NCI-H1105 treated with DMSO at 0.1 percent for 48 hours (cell line): ENCODE results near the gene MCTP2.

Source experiments
- DNase-seq: peaks from one replicate; lab custom pipeline; 2025; lab: John Stamatoyannopoulos, UW

MCTP2 gene

GRCh38 chr15:94263341-94264273 is 32.2 kb downstream of the MCTP2 start:
- no peak for DNase-seq

- DNase-seq, result no peak
These were observed 33.6 kb downstream of the MCTP2 start for GRCh38 chr15:94265009-94265408.

DNA sequence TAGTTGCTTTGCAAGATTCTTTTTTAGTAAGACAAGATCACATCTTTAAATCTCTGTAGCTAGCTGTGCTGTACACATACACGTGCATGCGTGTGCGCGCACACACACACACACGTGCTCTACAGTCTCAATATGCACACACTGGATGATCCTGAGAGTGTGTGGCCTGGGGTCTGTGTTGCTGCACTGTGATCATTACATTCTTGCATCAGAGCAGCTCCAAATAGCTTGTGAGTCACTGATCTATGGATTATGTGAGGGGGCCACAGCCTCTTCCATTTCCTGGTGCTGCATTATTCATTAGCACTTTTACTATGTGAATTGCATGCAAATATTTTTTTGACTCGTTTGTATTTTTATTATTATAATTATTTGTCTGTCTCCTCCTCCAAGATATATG is 34.6 kb downstream of the MCTP2 start:
- DNase-seq, result no peak

DNA sequence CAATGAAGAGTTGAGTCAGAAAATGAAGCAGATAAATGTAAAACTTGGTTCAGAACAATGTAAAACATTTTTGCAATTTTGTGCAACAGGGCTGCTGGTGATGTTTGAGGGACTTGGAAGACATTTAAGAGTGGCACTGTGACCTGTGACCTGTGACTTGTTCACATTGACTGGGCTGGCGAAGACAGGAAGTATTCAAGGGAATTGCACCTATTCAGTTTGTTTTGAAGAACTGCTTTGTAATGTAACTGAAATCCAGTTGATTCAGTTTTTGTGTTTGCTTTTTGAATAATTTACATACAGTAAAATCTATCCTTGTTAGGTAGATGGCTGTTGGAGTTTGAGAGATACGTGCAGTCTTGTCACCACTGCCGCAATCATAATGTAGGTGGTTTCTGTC is 35.4 kb downstream of the MCTP2 start:
- no peak for DNase-seq

DNA sequence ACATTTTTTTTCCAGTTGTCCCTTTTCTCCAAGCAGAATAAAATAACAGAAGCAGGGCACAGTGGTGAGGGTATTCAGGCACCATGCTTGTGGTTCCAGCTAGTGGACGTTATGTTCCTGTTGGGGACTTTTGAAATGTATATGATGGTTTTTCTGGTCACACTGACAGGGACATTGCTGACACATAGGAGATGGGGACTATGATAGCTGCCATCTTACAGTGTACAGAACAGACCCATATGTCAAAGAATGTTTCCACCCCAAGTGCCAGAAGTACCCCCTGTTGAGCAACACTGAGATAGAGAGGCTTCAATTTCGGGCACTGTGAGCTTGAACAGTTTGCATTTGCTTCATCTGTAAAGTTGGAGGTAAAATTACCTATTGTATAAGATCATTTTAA is 38.6 kb downstream of the MCTP2 start:
- no peak for DNase-seq

DNA sequence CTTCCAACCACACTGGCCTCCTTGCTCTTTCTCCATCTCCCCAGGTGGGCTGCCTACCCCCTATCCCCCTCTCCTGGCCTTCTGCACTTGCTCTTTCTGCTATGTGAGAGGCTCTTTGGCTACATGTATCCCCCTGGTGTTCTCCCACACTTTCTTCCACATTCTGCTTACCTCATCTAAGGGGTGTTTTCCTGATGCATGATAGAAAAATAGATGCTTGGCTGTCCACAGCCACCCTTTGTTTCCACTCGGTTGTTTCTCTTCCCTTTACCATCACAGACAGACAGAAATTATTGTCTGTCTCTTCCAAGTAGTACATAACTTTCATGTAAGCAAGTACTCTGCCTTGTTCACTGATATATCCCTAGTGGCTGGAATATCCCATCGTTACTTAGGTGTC is 39.2 kb downstream of the MCTP2 start:
- DNase-seq, result no peak

GRCh38 chr15:94272251-94272898 is 41.0 kb downstream of the MCTP2 start:
- DNase-seq, result no peak

GRCh38 chr15:94273826-94274225 is 42.5 kb downstream of the MCTP2 start:
- DNase-seq, result no peak

DNA sequence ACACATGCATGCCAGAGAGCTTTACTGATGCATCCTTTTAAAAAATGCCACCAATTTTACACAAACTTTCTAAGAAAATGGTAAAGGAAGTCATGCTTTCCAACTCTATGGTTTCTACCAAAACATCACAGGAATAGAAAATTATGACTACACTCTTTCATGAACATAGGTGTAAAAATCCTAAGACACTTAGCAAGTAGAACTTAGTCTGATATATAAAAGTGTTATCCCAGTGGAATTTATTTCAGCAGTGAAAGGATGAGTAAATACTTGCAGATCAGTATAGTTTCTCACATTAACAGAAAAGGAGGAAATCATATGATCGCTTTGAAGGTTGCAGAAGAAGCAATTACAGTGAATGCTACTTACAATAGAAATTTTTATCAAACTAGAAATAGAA is 43.4 kb downstream of the MCTP2 start:
- DNase-seq, result no peak

DNA sequence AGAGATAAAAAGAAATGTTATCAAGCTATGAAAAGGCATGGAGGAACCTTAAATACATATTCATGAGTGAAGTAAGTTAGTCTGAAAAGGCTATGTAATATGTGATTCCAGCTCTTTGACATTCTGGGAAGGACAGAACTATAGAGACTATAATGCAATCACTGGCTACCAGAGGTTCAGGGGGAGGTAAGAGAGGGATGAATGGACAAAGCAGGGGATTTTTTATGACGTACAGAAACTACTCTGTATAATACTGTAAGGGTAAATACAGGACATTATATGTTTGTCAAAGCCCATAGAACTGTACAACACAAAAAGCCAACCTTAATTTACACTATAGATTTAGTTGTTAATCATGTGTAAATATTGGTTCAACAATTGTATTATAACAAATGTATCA is 46.1 kb downstream of the MCTP2 start:
- DNase-seq, result no peak

GRCh38 chr15:94279736-94280135 is 48.4 kb downstream of the MCTP2 start:
- DNase-seq, result no peak

- DNase-seq, result no peak
These were observed 48.9 kb downstream of the MCTP2 start for GRCh38 chr15:94280301-94280700.

DNA sequence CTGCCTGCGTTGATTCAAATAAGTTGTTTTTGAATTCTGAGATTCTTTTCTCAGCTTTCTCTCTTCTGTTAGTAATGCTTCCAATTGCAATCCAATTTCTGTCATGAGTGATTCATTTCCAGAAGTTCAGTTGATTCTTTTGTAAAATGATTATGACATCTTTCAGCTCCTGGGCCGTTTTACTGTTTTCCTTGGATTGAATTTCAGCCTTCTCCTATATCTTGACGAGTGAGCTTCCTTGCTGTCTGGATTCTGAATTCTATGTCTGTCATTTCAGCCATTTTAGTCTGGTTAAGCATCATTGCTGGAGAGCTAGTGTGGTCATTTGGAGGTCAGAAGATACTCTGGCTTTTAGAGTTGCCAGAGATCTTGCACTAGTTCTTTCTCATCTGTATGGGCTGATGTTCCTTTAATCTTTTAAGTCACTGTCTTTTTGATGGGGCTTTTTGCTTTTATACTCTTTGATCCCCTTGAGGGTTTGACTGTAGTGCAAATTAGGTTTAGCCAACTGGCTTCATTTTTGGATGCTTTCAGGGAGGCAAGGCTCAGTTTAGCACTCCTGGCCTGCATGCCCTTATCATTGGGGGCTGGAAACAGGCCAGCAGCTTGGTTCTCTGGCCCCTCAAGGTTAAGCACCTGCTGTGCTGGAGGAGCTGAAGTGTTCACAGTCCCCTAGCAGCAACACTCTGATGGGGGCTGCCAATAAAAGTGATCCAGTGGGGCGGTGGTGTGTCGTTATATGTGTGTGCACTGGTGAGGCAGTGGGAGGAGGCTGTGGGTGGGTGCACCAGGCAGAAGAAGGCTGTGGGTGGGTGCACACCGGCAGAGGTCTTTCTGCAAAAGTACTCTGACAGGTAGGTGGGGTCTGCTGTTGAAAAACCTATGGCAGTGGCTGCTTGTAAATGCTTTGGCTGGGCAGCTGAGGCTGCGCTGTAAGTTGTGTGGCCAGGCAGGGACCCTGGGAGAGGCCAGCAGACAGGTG is 51.2 kb downstream of the MCTP2 start:
- DNase-seq, result no peak

DNA sequence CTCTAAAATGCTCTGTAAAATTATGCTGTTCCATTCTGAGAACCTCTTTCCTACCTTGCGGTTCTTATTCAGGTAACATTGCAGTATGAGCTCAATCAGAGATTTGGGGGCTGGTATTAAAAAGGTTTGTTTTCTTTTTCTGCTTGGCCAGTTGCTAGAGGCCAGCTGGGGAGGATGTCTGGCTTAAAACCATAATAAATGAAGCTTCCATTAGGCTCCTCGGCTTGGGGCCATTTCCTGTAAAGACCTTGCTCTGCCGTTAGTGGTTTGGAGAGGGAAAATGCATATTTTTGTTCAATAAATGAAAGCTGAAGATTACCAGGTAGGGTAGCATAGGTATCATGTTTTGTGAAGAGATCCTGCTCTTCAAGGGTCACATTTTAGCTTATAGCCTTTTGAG is 55.2 kb downstream of the MCTP2 start:
- no peak for DNase-seq

- no peak for DNase-seq
These were observed 56.5 kb downstream of the MCTP2 start for GRCh38 chr15:94287794-94288246.

DNA sequence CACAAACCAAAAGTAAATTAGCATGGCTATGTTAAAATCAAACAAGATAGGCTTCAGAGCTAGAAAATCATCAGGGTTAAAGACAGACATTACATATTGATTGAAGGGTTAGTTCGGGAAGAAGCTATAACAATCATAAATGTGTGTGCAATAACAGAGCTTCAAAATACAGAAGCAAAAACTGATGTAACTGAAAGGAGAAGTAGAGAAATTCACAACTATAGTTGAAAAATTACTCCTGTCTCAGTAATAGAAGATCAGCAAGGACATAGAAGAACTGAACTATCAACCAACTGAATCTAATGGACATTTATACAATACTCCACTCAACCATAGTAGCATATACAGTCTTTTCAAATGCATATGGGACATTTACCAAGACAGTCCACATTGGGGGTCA is 59.4 kb downstream of the MCTP2 start:
- DNase-seq, result no peak

DNA sequence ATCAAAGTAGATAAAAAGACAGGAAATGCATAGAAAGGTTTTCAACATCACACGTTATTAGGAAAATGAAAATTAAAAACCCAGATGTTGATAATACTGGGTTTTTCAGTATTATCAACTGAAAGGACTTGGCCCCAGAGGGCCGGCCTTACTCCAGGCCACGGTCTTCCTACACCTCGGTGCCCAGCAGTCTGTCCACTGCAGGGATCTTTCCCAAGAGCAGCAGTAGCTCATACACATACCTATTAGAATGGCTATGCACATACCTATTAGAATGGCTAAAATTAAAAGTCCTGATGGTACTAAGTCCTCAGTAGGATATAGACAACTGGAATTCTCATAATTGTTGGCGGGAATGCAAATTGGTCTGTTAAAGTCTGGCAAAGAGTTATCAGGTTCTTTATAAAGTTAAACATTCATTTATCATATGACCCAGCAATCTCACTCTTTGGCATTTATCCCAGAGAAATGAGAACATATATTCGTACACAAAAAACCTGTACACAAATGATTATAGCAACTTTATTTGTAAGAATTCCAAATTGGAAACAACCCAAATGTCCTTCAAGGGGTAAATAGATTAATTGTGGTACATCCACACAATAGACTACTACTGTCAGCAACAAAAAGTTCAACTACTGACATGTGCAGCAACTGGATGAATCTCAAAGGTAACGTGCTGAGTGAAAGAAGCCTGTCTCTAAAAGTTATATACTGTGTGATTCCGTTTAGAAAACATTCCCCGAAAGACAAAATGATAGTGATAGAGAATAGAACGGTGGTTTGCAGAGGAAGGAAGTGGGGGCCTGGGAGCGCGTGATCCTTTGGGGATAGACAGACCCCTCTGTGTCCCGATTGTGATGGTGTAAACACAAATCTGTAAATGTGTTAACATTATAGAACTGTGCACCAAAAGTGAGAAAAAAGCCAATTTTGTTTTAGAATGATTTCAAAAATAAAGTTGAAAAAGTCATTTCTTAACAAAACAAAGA is 62.3 kb downstream of the MCTP2 start:
- peak; percentile 7 for DNase-seq

- no peak for DNase-seq
These were observed 63.2 kb downstream of the MCTP2 start for GRCh38 chr15:94294556-94294955.

GRCh38 chr15:94295275-94295674 is 63.9 kb downstream of the MCTP2 start:
- DNase-seq, result no peak

- DNase-seq, result no peak
These were observed 65.4 kb downstream of the MCTP2 start for GRCh38 chr15:94296717-94297116.

DNA sequence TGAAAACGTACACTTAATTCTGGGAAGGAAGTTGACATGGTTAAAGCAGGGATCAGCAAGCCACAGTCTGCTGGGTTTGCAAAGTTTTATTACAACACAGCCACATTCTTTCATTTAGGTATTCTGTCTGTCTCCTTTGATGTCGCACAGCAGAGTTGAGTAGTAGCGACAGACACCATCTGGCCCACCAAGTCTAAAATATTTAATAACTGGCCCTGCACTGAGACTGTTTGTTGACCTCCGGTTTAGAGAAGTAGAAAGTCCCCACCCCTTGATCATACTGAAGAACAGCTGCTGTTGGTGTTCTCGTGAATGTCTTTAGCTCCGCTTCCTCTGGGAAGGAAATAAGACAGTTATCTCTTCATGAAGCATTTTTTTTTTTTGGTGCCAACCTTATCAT is 66.2 kb downstream of the MCTP2 start:
- no peak for DNase-seq
